ENCODE measurements around the gene IZUMO3.
"Not testable (repeated sequence)": the region's sequence is repeated elsewhere in the genome, so short reads cannot be mapped to it uniquely, and the experiment has no call there.

IZUMO3 gene

GRCh38 chr9:24545847-24546522, at the start of gene IZUMO3:
IZUMO3 (minus strand) TSS chr9:24545897; CDS start chr9:24545649, 248 bp downstream.
- no peak for DNase-seq

GRCh38 chr9:24594234-24594850, 48.6 kb upstream of the IZUMO3 start:
- no peak for DNase-seq

GRCh38 chr9:24590432-24590831, 44.7 kb upstream of the IZUMO3 start:
- DNase-seq, result no peak

- no peak for DNase-seq
Observed at GRCh38 chr9:24587883-24588282, 42.2 kb upstream of the IZUMO3 start.

GRCh38 chr9:24582146-24583126, 36.7 kb upstream of the IZUMO3 start:
- no peak for DNase-seq

GRCh38 chr9:24580005-24580404, 34.3 kb upstream of the IZUMO3 start:
- DNase-seq, result not testable (repeated sequence)

GRCh38 chr9:24572406-24572805, 26.7 kb upstream of the IZUMO3 start:
- no peak for DNase-seq

GRCh38 chr9:24561957-24562356, 16.3 kb upstream of the IZUMO3 start:
- no peak for DNase-seq

GRCh38 chr9:24553183-24553552, 7.5 kb upstream of the IZUMO3 start:
- no peak for DNase-seq

- no peak for DNase-seq
Observed at GRCh38 chr9:24552526-24553182, 7.0 kb upstream of the IZUMO3 start.

GRCh38 chr9:24545285-24545684, 412 bp downstream of the IZUMO3 start:
- DNase-seq, result no peak

GRCh38 chr9:24518545-24518944, 27.2 kb downstream of the IZUMO3 start:
- no peak for DNase-seq

GRCh38 chr9:24516463-24516862, 29.2 kb downstream of the IZUMO3 start:
- no peak for DNase-seq

- no peak for DNase-seq
Observed at GRCh38 chr9:24509850-24510249, 35.8 kb downstream of the IZUMO3 start.

- no peak for DNase-seq
Observed at GRCh38 chr9:24504521-24504920, 41.2 kb downstream of the IZUMO3 start.

GRCh38 chr9:24502206-24502937, 43.3 kb downstream of the IZUMO3 start:
- no peak for DNase-seq

GRCh38 chr9:24500761-24501160, 44.9 kb downstream of the IZUMO3 start:
- no peak for DNase-seq

- DNase-seq, result no peak
Observed at GRCh38 chr9:24498632-24499031, 47.1 kb downstream of the IZUMO3 start.

GRCh38 chr9:24497671-24498070, 48.0 kb downstream of the IZUMO3 start:
- no peak for DNase-seq
